ENCODE data around the gene PLXNA4.

DNA sequence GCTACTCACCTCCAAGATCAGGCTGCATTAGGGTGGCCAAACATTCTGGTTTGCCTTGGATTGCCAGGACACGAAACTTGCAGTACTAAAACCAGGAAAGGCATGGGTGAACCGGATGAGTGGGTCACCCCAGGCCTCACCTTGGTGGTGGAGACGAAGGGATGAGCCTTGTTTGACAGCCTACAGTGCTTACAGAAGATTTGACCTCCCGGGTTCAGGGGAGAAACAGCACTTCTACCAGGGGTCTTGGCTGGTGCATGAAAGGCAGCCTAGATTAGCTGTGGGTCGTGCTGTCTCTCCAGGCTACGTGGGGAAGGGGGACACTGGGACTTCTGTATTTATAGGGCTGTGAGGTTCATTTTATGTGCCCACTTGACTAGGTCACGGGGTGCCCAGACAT lies 469.8 kb downstream of the PLXNA4 start:
- TF ChIP-seq EZH2 (IDR thresholded peaks at IDR 0.05; ENCODE audit: insufficient read depth, poor library complexity, severe bottlenecking) (no peak), EZH2phosphoT487 (IDR thresholded peaks at IDR 0.05; ENCODE audit: insufficient read depth, low read depth) (no peak)

All from GM23248 (cell line).